ENCODE data around the gene SSC5D.

Gene SSC5D

GRCh38 chr19:55504252-55504603 lies 16.0 kb downstream of the SSC5D start:
- no peak for DNase-seq
- TF ChIP-seq GATA1 (IDR thresholded peaks at IDR 0.05; ENCODE audit: low read depth, low read length) = no peak
- no peak for TF ChIP-seq POLR2A (IDR thresholded peaks at IDR 0.05; ENCODE audit: low read length)

DNA sequence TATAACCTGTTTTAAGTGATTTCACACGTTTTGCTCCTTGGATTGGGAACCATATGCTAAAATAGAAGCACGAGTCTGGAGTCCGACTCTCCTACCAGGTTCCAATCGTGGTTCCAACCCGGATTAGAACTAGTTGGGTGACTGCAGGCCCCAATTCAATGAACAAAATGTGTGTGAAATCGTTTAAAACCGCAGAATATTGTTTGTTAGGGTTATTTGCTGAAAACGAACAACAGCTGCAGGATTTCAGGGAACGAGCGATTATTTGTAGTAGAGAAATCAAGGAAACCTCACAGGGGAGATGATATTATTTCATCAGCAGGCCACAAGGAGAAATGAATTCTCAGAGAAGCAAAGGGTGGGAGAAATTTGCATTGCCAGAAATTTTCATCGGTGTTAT lies 16.7 kb downstream of the SSC5D start:
- no peak for DNase-seq
- TF ChIP-seq POLR2A (IDR thresholded peaks at IDR 0.05; ENCODE audit: low read length) = no peak
- no peak for TF ChIP-seq GATA1 (IDR thresholded peaks at IDR 0.05; ENCODE audit: low read depth, low read length)

DNA sequence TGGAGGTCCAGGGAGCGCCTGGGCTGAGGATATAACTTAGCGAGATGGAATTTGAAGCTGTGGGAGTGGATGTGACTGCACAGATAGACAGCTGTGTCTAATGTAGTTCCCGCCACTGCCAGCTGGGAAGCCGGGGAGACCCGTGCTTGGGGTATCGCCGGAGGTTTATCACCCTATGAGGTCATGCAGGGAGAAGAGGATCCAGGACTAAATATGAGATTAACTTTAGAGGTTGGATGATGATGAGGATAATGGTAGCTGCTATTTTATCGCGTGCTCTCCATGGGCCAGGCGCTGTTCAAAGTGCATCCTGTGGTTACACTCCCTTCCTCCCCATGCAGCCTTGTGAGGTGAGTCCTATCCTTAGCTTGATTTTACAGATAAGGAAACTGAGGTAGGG lies 19.9 kb downstream of the SSC5D start:
- DNase-seq = no peak
- no peak for TF ChIP-seq GATA1 (IDR thresholded peaks at IDR 0.05; ENCODE audit: low read depth, low read length)
- TF ChIP-seq POLR2A (IDR thresholded peaks at IDR 0.05; ENCODE audit: low read length) = no peak

DNA sequence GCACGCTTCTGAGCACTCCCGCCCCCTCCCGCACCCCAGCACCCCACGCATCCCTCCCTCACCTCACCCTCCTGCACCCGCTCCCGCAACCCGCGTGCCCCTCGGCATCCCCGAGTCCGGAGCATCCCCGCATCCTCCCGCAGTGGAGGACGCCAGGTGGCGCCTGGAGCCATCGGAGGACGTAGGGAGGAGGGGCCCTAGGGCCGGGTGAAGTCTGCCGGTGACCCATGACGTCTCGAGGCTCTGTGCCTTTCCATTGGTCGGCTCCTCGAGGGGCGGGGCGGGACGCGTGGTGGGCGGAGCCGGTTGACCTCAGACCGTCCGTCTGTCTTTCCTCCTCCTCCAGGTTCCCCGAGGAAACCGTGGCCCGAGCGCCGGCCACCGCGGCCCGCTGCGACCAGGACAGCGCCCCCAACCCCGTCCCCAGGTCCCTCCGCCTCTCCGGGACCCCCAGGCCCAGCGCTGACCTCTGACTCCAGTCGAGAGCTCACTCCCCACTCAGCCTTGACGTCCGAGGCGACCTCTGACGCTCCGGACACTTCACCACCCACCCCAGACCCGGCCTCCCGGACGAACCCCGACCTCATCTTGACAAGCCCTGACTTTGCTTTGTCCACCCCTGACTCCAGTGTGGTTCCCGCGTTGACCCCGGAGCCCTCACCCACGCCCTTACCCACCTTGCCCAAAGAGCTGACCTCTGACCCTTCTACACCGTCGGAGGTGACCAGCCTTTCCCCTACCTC lies 28.8 kb downstream of the SSC5D start:
- TF ChIP-seq GATA1 (IDR thresholded peaks at IDR 0.05; ENCODE audit: low read depth, low read length) = no peak
- peak; percentile 94 to 97 for DNase-seq

- DNase-seq = peak in 1 of 2 experiments; percentile 60
- TF ChIP-seq GATA1 (IDR thresholded peaks at IDR 0.05; ENCODE audit: low read depth, low read length) = no peak
- TF ChIP-seq POLR2A (IDR thresholded peaks at IDR 0.05; ENCODE audit: low read length) = no peak
These were observed 31.4 kb downstream of the SSC5D start for GRCh38 chr19:55519451-55520311.

GRCh38 chr19:55520691-55521292 lies 32.6 kb downstream of the SSC5D start:
- TF ChIP-seq POLR2A (IDR thresholded peaks at IDR 0.05; ENCODE audit: low read length) (no peak), GATA1 (IDR thresholded peaks at IDR 0.05; ENCODE audit: low read depth, low read length) (no peak)
- DNase-seq = peak in 1 of 2 experiments; percentile 31

- DNase-seq = no peak
- TF ChIP-seq POLR2A (IDR thresholded peaks at IDR 0.05; ENCODE audit: low read length) (no peak), GATA1 (IDR thresholded peaks at IDR 0.05; ENCODE audit: low read depth, low read length) (no peak)
These were observed 37.3 kb downstream of the SSC5D start for GRCh38 chr19:55525289-55526101.

- peak in 1 of 2 experiments; percentile 58 for DNase-seq
These were observed 38.3 kb downstream of the SSC5D start for GRCh38 chr19:55526216-55527196.

DNA sequence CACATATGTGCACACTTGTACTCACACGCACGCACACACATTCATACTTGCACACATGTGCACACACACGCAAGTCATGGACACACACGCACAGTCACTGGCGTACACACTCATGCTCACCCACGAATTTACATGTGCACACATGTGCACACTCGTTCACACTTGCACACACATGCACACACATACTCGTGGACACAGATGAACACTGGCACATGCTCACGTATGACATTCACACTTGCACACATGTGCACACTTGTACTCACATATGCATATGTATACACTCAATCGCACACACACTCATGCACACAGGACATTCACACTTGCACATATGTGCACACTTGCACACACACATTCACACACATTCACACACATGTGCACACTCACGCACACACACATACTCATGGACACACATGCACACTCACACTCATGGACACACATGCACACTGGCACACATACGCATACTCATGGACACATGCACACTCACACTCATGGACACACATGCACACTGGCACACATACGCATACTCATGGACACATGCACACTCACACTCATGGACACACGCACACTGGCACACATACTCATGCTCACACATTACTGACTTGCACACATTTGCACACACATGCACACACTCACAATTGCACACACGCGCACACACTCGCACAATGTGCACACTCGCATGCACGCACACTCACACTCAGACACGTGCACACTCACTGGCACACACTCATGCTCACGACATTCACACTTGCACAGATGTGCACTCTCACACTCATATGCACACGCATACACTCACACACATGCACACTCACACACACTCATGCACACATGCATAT lies 39.2 kb downstream of the SSC5D start:
- DNase-seq = no peak
- TF ChIP-seq GATA1 (IDR thresholded peaks at IDR 0.05; ENCODE audit: low read depth, low read length) = no peak
- no peak for TF ChIP-seq POLR2A (IDR thresholded peaks at IDR 0.05; ENCODE audit: low read length)

More at GRCh38 chr19:55526216-55527196, 38.3 kb downstream of the SSC5D start:
- TF ChIP-seq GATA1 (IDR thresholded peaks at IDR 0.05; ENCODE audit: low read depth, low read length) = no peak

DNA sequence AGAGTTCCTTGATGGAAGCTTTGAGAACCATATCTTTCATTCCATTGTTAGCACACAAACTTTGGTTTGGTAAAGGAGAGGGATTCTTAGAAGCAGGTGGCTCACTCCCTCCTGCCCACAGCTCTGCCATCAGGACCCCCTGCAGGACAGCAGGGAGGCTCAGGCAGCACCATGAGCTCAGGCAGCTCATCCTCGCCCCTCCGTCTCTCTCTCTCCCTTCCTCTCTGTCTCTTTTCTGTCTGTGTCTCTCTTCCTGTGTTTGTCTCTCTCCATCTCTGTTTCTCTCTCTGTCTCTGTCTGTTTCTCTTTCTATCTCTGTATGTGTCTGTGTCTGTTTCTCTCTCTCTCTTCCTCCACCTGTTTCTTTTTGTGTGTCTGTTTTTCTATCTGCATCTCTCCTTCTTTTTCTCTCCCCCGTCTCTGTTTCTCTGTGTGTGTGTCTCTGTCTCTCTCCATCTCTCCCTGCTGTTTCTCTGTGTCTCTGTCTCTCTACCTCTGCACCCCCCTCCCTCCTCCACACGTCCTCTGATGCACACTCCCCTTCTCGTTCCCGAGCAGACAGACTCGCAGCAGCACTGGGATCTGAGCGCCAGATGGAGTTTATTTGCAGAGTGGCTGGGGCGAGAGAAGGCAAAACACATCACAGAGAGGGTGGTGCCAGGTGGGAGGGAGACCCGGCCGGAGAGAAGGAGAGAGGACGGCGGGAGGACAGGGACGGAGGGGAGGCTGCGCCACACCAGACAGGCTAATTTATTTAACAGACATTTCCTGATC lies 40.0 kb downstream of the SSC5D start:
- TF ChIP-seq POLR2A (IDR thresholded peaks at IDR 0.05; ENCODE audit: low read length) = no peak
- TF ChIP-seq GATA1 (IDR thresholded peaks at IDR 0.05; ENCODE audit: low read depth, low read length) = no peak

DNA sequence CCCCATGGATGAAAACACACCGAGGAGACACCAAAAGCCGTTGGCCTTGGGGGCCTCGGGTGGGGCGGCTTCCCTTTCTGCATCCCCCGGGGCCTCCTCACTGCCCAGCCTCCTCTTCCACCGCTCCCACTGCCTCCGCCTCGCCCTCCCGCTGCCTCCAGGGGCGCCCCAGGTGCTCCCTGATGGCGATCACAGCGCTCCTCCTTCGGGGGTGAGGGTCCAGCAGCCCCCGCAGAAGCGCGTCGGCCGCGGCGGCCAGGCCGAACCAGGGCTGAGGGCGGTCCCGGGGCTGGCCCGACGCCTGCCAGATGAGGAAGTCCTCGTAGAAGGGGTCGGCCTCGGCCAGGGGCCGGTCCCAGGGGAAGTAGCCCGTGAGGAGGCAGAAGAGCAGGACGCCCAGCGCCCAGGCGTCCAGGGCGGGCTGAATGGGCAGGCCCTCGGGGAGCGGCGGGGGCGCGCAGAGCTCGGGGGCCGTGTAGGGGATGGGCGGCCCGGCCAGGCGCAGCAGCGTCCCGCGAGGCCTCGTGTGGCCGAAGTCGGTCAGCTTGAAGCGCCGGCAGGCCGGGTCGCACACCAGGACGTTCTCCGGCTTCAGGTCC lies 41.5 kb downstream of the SSC5D start:
- TF ChIP-seq POLR2A (IDR thresholded peaks at IDR 0.05; ENCODE audit: low read length) (no peak), GATA1 (IDR thresholded peaks at IDR 0.05; ENCODE audit: low read depth, low read length) (no peak)
- DNase-seq = no peak

More for the DNA sequence above, 40.0 kb downstream of the SSC5D start:
- DNase-seq = no peak

All from erythroblast (primary cell).